RKO (cell line): Measurements from ENCODE around the gene DAPK2.

ENCODE experiments used
- DNase-seq: peaks from one replicate; pipeline ENCODE4 v3.0.0-alpha.2; 2016; ENCODE audit warnings: low spot score

The DAPK2 gene

DNA sequence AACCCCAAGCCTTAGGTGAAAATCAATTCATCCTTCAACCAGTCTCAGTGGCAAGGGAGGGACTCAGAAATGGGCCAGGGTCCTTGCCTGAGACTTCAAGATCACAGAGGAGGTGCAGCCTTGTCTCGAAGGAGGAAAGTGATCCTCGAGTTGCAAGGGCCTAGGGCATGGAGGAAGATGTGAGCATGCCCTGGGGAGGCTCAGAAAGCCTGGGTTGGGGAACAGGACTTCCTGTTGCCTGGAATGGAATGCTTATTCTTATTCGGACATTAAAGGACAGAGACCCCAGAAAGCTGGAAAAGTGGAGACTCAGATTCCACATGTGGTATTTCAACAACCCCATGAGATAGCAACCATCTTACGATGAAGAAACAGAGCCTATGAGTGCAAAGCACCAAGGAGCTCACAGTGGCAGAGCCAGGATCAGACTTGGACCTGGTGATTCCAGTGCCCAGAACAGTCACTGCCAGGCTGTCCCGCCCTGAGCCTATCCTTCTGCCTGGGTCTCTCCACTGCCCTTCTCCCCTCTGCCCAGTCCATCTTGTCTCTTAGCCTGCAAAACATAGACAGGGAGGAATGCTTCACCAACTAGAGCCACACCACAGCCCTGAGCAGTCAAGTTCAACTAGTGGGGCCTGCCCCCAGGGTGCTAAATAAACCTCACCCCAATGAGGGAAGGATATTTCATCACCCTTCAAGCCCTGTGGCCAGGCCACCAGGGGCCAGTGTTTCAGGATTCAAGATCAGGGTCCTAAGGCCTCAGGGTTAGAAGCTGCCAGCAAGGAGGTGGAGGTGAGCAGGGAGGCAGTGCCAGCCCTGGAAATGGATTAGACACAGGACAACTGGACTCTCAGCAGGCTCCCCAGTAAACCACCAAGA lies 21.9 kb downstream of the DAPK2 start:
- DNase-seq, result no peak

DNA sequence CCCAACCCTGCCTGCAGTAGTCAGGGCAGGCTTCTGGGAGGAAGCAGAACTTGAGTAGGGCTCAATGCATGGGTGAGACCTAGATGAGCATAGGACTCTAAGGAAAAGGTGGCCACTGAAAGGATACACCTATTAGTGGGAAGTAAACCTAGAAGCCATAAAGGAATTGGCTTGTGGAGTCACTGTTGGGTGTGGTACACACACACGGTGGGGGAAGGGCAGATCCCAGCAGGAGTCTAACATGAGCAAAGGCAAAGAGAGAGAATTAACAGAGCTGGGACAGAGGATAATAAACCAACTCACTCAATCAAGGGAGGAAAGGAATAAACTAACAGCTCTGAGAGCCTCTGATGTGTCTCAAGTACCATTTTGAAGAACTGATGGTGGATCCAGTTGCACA lies 23.1 kb downstream of the DAPK2 start:
- DNase-seq, result no peak

DNA sequence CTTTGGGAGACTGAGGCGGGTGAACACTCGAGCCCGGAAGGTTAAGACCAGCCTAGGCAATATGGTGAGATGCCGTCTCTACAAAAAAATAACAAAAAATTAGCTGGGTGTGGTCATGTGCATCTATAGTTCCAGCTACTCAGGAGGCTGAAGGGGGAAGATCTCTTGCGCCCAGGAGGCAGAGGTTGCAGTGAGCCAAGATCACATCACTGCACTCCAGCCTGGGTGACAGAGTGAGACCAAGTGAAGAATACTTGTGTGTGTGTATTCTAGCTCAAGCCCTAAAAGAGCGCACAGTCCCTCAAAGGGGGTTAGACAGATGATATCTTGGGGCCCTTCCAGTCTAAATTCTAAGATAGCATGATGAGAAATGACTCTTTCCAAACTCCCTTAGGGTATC lies 23.7 kb downstream of the DAPK2 start:
- DNase-seq, result no peak

- no peak for DNase-seq
These were observed 26.5 kb downstream of the DAPK2 start for GRCh38 chr15:64019764-64020163.

GRCh38 chr15:64017591-64018163 lies 28.6 kb downstream of the DAPK2 start:
- no peak for DNase-seq

- peak; percentile 49 for DNase-seq
These were observed 29.1 kb downstream of the DAPK2 start for GRCh38 chr15:64017082-64017588.

DNA sequence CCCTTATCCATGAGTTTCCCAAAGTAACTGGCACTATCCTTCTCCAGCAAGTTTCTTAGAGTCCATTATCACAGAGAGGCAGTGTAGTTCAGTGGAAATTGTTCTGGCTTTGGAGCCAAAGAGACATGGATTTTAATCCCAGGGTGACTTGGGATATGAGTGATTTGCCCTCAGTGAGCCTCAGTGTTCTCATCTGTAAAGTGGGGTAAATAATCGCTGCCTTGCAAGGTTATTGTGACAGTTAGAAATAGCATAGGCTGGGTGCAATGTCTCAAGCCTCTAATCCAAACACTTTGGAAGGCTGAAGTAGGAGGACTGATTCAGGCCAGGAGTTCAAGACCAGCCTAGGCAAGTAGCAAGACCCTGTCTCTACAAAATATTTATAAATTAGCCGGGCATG lies 30.0 kb downstream of the DAPK2 start:
- no peak for DNase-seq

DNA sequence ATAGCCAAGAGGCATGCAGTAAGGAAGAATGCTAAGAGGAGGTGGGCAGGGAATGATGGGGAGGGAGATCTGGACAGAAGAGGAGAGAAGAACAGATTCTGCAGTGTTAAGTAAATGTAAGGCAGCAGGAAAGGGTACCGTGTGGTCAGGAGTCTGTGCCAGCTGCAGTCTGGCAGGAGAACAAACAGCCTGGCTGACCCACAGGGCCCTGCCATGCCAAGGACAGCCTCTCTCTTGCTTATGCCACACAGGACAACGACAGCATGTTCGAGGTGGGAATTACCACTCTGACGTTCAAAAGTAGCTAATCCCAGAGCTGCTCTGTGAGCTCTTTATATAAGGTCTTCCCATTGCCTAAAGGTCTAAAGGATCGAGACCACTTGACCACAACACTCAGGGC lies 31.3 kb downstream of the DAPK2 start:
- DNase-seq, result no peak

DNA sequence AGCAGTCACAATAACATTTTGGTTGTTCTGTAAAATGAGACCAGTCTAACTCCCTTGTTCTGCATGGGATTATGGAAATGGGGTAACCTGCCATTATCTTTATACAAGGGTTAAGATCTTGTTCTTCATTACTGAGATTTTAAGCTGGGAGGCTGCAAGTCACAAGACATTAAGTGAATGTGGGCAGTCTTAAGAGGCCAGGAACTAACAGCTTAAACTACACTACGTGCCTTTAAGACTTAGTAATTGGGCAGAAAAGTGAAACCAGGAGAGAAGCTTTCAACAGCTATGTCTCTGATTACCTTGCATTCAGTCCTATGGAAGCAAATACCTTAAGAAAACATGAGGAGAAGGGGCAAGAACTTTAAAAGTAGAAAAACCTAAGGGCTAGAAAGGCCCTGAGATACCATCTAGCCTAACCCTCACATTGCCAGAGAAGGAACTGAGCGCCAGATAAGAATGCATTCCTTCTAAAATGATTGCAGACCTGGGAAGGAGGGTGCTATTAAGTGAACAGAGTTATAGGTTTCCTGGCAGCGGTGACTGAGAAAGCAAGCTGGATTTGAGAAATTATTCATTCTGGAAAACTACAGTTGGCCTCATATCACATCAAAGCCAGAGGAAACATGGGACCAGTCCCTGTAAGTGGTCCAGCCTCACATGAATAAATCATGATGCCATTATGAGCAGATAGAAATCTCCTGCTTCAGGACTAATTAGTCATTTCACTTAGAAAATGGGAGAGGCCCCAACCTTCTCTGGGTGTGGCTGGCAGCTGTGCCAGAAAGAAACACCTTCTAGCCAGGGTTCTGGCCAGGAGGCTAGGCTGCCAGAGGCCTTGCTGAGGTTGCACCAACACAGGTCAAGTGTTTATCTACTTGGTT lies 32.9 kb downstream of the DAPK2 start:
- peak; percentile 4 for DNase-seq

DNA sequence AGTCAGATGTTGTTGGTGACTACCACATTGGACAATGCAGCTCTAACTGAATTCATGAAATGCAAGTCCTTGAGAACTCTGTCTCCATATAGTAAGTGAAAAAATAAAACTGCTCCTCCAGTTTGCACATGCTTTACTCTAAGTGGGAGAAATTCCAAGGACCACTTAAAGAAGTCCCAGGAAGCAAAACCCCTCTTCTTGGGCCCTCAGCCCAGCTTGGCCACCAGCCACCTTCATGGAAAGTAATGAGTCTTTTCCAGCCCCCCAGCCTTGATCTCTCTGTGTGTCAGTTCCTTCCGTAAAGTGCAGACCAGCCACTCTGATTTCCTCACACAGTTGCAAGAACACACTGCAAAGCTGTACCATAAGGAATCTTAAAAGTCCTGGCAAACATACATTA lies 34.5 kb downstream of the DAPK2 start:
- DNase-seq, result no peak

- DNase-seq, result no peak
These were observed 35.6 kb downstream of the DAPK2 start for GRCh38 chr15:64010719-64011118.

DNA sequence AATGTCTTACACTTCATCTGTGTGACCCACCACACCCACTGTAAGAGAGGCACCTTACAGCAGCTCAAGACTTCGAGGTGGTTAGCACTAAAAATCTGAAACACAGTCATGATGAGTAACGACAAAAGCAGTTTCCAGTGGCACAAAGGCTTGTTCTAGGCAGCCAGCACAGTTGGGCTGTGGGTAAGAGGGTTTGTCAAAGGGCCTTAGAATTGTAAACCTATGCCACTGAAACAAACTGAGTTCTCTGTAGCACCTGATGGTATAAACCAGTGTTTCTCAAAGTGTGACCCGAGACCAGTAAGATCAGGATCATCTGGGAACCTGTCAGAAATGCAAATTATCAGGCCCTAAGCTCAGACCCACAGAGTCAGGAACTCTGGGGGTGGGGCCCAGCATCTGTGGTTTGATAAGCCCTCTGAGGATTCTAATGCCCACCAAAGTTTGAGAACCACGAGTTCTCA lies 36.5 kb downstream of the DAPK2 start:
- peak; percentile 5 for DNase-seq

GRCh38 chr15:64009241-64009640 lies 37.0 kb downstream of the DAPK2 start:
- no peak for DNase-seq

GRCh38 chr15:64008177-64008576 lies 38.1 kb downstream of the DAPK2 start:
- no peak for DNase-seq

GRCh38 chr15:64006642-64007041 lies 39.6 kb downstream of the DAPK2 start:
- DNase-seq, result no peak

DNA sequence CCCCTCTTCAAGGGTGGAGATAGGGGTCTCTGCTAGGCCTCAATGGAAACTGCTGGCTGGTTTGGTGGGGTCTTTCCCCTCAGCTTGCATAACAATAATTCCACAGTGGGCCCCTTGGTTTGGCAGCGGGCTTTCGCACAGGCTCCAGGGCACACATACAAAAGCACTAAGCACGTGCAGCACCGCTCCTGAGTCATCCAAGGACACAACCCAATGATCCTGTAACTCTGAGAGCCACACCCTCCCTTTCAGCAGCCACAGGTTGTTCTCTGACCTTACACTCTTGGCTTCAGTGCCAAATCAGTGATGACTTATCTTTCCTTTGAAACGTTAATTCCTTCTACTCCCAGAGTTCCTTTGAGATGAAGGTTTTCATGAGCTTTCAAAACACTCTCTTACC lies 41.7 kb downstream of the DAPK2 start:
- no peak for DNase-seq

DNA sequence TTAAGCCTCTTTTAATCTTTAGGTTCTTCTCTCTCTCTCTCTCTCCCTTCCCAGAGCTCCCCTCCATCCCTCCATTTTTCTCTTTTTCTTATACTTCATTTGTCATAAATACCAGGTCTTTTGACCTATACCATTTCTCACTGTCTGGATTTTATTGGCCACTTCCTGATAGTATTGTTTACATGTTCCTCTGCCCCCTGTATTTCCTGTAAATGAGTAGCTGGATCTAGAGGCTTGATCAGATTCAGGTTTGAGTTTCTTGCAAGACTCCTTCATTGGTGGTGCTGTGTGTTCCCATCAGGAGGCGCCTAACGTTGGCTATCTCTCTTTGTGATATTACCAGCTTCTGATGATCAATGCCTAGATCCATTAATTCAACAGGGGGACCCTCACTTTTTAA lies 42.2 kb downstream of the DAPK2 start:
- no peak for DNase-seq

- no peak for DNase-seq
These were observed 43.1 kb downstream of the DAPK2 start for GRCh38 chr15:64003182-64003581.

- no peak for DNase-seq
These were observed 45.1 kb downstream of the DAPK2 start for GRCh38 chr15:64001148-64001547.

DNA sequence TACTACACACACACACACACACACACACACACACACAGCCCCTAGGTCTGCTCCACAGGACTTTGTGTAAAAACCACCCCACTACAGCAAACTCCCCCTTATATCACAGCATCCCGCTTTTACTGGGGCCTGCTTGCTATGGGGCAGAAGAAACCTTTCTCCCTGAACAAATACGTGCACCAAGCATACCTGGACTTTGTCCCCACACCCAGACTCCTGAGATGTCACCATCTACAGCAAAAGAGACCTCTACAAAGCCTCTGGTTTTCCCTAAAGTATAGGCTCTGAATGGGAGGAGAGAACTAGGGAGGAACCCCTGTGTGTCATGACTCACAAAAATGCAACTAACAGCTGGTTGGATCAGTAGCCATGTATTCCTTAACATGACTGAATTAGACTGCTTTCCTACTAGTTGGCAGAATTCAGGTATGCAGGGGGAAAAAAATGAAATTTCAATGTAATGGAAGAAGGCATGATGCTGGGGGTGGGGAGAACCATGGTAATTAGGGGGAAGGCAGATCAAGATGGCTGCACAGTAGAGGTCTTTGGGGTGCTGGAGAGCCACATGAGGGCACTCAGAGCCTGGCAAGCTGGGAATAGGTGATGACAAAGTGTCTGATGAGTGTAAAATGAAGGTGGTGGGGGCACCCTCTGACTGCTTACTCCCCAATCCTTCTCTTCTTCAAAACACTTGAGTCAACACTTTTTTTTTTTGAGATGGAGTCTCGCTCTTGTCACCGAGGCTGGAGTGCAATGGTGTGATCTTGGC lies 45.9 kb downstream of the DAPK2 start:
- DNase-seq, result no peak

DNA sequence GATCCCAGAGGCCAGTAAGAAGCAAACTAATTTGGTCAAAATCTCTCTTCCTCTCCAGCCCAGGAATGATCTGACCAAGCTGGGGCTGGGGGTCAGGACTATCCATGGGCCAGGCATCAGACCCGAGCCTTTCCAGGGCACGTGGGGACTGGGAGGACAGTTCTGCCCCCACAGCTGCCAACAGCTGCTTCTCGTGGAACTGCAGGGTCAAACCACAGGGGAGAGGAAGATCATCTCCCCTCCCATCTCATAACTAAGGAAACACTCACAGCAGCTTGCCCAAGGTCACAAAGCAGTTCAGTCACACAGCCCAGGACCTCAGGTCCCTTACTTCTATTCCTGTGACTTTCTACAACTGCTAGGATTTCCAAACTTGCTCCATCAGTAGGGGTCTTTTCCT lies 47.1 kb downstream of the DAPK2 start:
- no peak for DNase-seq

DNA sequence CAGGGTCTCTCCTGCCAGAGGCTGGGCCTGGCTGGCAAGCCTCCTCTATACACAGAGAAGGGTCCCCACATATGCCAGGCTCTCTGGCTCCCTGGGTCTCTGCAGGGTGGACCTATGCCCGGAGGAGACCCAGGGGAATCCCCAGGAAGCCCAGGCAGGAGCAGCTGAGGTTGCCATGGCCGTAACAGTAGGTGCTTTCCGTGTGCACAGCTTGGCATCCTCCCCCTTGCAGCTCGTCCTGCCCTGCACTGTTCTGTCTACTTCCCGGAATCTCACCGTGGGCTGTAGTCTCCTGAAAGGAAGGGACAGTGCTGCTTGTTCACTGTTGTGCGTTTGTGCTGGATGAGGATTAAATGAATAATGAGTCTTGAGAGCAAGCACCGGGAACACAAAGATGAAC lies 47.8 kb downstream of the DAPK2 start:
- no peak for DNase-seq
